T-helper 2 cell treated with Interferon-gamma antibody and Interleukin-4, amounts not matched to agents 100 ng/mL and 5 ng/mL, for 36 hours (primary cell): ENCODE data around the gene PCDH19. TPM values are rescaled to one million over a fixed set of nuclear protein-coding genes. Genes with fewer than 3 reads are reported as not detected.
"Not testable (repeated sequence)": the region's sequence is repeated elsewhere in the genome, so short reads cannot be mapped to it uniquely, and the experiment has no call there.

Source experiments
- intact Hi-C: fragments of 100-400 bp; cut with micrococcal nuclease; formaldehyde crosslinking; loops from one replicate; pipeline ENCODE4 v1.15.1; 2023
- total RNA-seq: library from RNA; stranded (reverse); gene quantifications from 2 replicates; pipeline ENCODE4 v1.2.3, GENCODE V29; 2022

PCDH19 gene, protein sequence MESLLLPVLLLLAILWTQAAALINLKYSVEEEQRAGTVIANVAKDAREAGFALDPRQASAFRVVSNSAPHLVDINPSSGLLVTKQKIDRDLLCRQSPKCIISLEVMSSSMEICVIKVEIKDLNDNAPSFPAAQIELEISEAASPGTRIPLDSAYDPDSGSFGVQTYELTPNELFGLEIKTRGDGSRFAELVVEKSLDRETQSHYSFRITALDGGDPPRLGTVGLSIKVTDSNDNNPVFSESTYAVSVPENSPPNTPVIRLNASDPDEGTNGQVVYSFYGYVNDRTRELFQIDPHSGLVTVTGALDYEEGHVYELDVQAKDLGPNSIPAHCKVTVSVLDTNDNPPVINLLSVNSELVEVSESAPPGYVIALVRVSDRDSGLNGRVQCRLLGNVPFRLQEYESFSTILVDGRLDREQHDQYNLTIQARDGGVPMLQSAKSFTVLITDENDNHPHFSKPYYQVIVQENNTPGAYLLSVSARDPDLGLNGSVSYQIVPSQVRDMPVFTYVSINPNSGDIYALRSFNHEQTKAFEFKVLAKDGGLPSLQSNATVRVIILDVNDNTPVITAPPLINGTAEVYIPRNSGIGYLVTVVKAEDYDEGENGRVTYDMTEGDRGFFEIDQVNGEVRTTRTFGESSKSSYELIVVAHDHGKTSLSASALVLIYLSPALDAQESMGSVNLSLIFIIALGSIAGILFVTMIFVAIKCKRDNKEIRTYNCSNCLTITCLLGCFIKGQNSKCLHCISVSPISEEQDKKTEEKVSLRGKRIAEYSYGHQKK (N-terminal part only)
- not detected in 2 replicates for total RNA-seq

DNA sequence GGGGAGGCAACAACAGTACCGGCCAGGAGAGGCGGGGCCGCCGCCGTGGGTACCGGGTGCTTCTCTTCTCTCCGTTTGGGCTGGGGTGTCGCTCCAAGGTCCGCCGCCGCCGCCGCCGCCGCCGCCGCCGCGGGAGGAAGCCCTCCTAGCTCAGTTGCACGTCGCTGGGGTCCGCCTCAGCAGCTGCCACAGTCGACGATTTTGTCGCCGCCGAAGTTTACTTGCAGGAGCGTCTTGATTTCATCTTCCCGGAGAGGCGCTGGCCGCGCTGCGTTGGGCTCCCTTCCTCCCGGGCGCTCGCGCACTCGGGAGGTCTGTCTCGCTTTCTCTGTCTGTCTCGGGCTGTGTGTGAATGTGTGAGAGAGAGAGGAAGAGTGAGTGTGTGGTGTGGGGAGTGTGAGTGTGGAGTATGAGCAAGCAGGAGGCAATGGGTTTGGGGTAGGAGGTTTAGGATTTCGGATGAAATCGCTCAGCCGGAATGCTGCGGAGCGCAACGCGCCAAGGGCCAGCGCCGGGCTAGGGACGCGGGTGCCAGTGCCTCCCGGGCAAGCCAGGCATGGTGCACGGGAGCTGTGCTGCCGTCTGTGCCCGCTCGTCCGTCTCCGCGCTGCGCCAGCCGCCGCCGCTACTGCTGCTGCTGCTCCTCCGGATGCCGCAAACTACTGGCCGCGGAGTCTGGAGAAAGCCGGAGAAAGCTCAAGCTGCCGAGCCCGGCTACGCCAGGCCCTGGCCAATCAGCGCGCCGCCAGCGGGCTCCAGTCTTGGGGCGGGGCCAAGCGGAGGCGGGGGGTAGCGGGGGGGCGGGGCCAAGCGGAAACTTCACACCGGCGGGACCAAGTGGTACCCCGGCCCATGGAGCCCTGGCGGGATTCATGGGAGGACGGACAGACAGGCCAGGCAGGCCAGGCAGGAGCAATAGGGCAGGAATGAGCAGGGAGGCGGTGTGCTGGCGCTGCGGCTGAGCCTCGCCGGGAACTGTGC is at the start of gene PCDH19:
PCDH19 (minus strand) TSS at position 664 of the 981 bp plus-strand sequence. CDS start 1,676 bp downstream, outside the sequence.
- intact Hi-C loops = no loop called here

- intact Hi-C loops = no loop called here
These were observed 39.9 kb upstream of the PCDH19 start for GRCh38 chrX:100449696-100450608.

DNA sequence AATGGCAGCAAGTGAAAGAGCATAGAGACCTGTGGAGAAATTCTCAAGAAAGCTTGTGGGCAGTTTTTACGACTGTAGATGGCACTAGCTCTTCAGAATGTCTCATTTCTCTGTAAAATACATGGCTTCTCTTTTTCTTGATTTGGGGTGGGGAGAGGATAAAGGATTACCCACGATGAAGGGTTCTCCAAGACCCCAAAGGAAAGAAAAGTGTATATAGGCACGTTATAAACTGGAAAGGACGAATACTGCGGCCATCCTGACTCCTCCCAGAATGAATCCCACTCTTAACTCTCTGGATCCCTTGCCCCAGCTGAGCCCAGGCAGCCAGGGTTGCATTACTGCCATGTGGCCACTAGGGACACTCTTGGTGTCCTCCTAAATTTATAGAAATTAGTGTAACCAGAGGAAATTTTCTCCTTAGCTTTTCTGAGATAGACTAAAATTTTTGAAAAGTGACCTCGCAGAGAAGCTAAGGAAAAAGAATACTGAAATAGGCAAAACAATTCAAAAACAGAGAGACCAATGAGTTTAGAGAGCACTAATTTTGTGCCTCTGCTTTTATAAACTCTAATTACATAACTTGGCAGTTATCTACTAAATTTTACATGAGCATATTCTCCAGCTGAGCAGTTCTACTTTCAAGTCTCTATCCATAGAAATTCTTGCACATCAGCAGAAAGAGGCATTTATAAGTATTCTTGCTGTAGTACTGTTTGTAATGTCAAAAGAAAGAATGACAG is 37.8 kb upstream of the PCDH19 start:
- intact Hi-C loops = no loop called here

GRCh38 chrX:100445593-100445992 is 35.5 kb upstream of the PCDH19 start:
- intact Hi-C loops = no loop called here

DNA sequence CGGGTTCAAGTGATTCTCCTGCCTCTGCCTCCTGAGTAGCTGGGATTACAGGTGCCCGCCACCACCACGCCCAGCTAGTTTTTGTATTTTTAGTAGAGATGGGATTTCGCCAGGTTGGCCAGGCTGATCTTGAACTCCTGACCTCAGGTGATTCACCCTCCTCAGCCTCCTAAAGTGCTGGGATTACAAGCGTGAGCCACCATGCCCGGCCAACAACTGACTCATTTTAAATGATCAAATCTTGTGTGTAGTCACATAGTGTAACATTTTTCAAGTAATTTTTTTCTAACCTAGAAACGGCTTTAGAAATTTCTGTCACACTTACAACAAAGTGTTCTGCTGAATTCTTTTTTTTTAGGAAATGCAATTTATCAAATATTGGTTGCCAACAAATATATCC is 31.2 kb upstream of the PCDH19 start:
- intact Hi-C loops = not testable (repeated sequence)

- intact Hi-C loops = no loop called here
These were observed 29.9 kb upstream of the PCDH19 start for GRCh38 chrX:100440006-100440405.

GRCh38 chrX:100435726-100436125 is 25.7 kb upstream of the PCDH19 start:
- intact Hi-C loops = no loop called here

DNA sequence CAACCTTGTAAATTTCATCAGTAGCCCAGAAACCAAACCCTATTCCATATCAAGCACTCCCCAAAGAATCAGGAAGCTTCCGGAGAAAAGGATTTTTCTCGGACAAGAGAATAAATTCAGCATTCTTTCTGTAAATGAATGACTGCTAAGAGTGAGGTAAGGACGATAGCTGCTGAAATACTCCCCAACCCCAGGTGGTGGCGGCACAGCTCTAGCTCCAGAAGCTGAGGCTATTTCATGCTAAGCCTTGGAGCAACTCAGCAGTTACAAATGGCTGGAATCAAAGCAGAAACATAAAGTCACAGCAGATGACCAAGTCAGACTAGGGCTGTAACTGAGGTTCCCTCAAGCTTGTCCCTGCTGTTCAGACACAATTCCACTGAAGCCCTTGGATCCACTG is 13.9 kb upstream of the PCDH19 start:
- intact Hi-C loops = no loop called here

DNA sequence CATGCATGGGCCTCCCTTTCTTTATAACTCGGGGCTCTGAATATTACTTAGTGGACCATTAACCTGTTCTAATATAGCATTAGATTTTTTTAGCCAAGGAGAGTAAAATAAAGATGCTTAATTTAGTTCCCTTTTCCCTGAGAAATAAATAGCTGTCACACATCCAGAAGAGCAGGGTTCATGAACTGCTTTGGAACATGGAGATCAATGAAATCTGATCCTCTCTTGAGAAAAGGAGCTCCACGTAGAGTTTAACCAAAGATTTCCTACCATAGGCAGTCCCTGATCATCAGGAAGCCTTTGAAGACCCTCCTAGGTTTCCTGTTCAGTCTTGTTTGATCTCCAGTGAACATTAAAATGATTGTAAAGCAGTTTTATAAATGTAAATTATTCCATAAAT is 8.5 kb upstream of the PCDH19 start:
- intact Hi-C loops = no loop called here

DNA sequence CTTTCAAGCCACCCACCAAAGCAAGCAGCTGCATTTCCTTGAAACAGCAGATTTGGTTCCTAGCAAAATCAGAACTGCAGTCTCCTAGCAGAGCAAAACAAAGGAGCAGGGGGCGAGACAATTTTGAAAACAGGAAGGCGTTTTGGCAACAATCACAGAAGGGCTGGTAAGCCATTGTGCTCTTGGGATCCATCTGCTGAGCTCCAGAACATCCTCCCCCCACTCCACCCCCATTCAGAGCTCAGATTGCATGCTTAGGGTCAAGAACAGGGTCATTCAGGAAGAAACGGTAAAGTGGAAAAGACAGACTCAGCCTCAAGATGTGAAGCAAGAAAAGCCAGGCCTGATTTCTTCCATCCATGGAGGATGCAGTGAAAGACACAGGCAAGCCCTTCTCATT is 7.6 kb upstream of the PCDH19 start:
- intact Hi-C loops = no loop called here

GRCh38 chrX:100413229-100413628 is 3.2 kb upstream of the PCDH19 start:
- intact Hi-C loops = no loop called here

DNA sequence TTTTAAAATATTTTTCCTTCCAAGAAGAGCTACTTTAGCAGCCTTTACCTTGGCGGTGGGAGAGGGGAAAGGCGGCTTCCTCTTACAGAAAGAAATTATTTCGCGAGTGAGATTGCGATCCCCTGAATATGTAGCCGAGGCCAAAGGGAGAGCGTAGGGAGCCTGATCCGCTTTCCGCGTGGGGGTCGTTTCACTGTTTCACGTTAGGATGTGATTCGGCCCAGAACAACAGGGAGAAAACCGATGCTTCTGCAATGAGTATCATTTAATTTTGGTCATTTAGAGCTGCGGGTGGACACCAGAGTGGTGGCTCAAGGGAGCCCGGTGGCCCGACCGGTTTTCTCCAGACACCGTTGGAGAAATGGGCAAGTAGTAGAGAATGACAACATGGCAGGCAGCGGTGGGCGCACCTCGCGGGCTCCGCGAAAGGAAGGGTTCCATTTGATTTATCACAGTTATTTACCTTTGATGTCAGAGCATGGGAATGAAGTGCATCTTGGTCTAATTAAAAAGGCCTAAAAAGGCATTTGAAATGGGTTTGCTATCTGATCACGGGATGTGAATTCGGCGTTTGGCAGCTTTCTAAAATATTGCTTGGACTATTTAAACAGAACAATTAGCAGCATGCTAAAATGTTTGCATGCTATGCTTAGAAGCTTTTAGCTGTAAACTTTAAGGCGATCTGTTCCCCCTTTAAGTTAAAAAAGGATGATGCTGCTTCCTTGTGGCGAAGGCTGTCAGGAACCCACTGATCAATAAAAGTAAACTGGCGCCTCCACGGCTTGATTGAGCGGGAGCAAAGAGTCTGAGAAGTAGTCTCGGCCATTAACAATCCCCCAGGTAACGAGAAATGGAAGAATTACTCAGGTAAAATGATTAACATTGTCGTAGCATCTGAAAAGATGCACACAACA is 2.0 kb upstream of the PCDH19 start:
- intact Hi-C loops = no loop called here

DNA sequence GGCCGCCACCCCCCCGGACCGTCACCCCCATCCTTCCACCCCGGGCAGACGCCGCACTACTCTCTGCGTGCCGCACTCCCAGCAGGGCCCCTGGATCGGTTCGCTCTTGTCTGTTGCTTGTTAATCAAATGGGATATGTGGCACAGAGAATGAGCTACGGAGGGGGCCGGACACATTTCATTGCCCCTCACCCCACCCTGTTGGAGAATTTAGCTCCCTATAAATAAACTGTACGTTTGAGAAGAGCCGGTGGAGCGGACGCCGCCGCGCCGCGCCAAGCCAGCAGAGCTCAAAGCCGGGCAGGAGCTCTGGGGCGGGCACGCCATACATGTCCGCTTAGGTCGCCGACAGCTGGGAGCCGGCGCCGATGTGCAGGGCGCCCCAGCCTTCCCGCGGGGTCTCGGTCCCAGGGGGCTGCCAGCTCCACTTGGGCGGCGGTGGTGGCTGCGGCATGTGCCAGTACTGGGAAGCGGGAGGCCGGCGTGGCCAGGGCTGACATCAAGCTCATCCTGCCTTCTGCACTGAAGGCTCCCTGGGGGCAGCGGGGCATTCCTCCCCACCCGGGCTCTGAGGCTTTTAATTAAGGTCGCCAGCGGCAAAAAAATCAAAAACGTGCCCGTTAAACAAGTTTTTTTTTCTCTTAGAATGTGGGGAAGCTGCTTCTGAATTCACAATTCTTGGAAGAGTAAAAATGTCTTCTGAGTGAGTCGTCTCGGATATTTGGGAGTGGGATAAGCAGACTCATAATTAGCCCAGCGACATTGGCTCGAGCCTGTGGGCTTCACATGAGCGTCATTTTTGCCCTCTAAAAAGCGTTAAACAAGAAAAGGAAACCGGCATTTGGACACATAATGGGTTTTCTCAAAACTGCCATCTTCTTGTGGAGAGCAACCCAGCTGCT is 1.1 kb upstream of the PCDH19 start:
- intact Hi-C loops = no loop called here

- intact Hi-C loops = no loop called here
These were observed 1.1 kb downstream of the PCDH19 start for GRCh38 chrX:100408713-100409609.

GRCh38 chrX:100407784-100408712 is 2.0 kb downstream of the PCDH19 start:
- intact Hi-C loops = no loop called here
